Osteoblast (primary cell): ENCODE data around the gene GNAL. TPM values are rescaled to one million over a fixed set of nuclear protein-coding genes. Genes with fewer than 3 reads are reported as not detected.
"Not testable (repeated sequence)": the region's sequence is repeated elsewhere in the genome, so short reads cannot be mapped to it uniquely, and the experiment has no call there.

Experiments used
- DNase-seq: peaks from one replicate; pipeline ENCODE4 v3.0.0; 2011; ENCODE audit warnings: low spot score, mixed read lengths; ENCODE audit not compliant: insufficient read length; ENCODE audit errors: missing footprints
- H2AFZ ChIP-seq: 2 replicates; pipeline ENCODE4 v1.6.0; 2011; ENCODE audit warnings: mild to moderate bottlenecking, low read length
- H3K27ac ChIP-seq: 2 replicates; pipeline ENCODE4 v1.5.1; 2011; ENCODE audit warnings: mild to moderate bottlenecking, low read depth, low read length, moderate library complexity
- H3K27me3 ChIP-seq: 2 replicates; pipeline ENCODE4 v1.6.0; 2012; ENCODE audit warnings: mild to moderate bottlenecking, control low read depth, inconsistent platforms, low read length, moderate library complexity; ENCODE audit not compliant: insufficient read depth
- H3K36me3 ChIP-seq: 2 replicates; pipeline ENCODE4 v1.5.1; 2011; ENCODE audit warnings: mild to moderate bottlenecking, low read length, control low read depth, moderate library complexity; ENCODE audit not compliant: insufficient read depth
- H3K4me1 ChIP-seq: 2 replicates; pipeline ENCODE4 v1.5.1; 2011; ENCODE audit warnings: mild to moderate bottlenecking, low read length, control low read depth, moderate library complexity; ENCODE audit not compliant: insufficient read depth
- H3K4me2 ChIP-seq: 2 replicates; pipeline ENCODE4 v1.6.0; 2011; ENCODE audit warnings: mild to moderate bottlenecking, low read length; ENCODE audit not compliant: insufficient read depth
- H3K4me3 ChIP-seq: fragments of 200-600 bp; sonication (generic); 3 replicates; pipeline ENCODE4 v1.5.1; 2012; ENCODE audit warnings: mild to moderate bottlenecking, low read length, inconsistent platforms; ENCODE audit not compliant: insufficient read depth
- H3K79me2 ChIP-seq: 2 replicates; pipeline ENCODE4 v1.6.0; 2012; ENCODE audit warnings: mild to moderate bottlenecking, low read length, control low read depth, inconsistent platforms; ENCODE audit not compliant: insufficient read depth
- H3K9me3 ChIP-seq: 2 replicates; pipeline ENCODE4 v1.5.1; 2011; ENCODE audit warnings: low read depth, low read length, control low read depth
- H4K20me1 ChIP-seq: 2 replicates; pipeline ENCODE4 v1.6.0; 2012; ENCODE audit warnings: mild to moderate bottlenecking, low read length, control low read depth; ENCODE audit not compliant: insufficient read depth
- CTCF ChIP-seq: IDR thresholded peaks from 2 replicates; pipeline ENCODE4 v1.5.1; 2011; ENCODE audit warnings: mild to moderate bottlenecking, low read depth, low read length, moderate library complexity; ENCODE audit errors: extremely low read depth
- total RNA-seq: library from RNA; depleted of rRNA; stranded (reverse); fragments of >200 nt; gene quantifications from 2 replicates; pipeline ENCODE4 v1.2.3, GENCODE V29; 2012

Gene GNAL
- total RNA-seq, 1 donor: 0.72 TPM

- no peaks in the 10 kb centered on the region for H3K9me3 ChIP-seq
- H3K27me3 ChIP-seq: peaks cover 7% of the 10 kb centered on the region
- no peaks in the 10 kb centered on the region for H4K20me1 ChIP-seq
- no peak for TF ChIP-seq CTCF
- no peak overlapping the region for H3K4me3 ChIP-seq
- H3K79me2 ChIP-seq: no peaks in the 10 kb centered on the region
- no peak for DNase-seq
- H3K4me1 ChIP-seq: no peaks in the 10 kb centered on the region
- H3K4me2 ChIP-seq: no peak overlapping the region
- H3K27ac ChIP-seq: no peak overlapping the region
- H2AFZ ChIP-seq: no peak overlapping the region
- no peaks in the 10 kb centered on the region for H3K36me3 ChIP-seq
These were observed 12.7 kb upstream of the GNAL start for GRCh38 chr18:11676386-11676785.

GRCh38 chr18:11676867-11677266 lies 12.2 kb upstream of the GNAL start:
- no peak for DNase-seq
- Histone ChIP-seq H3K27ac (no peak overlapping the region), H3K9me3 (no peaks in the 10 kb centered on the region), H3K4me2 (no peak overlapping the region), H3K27me3 (peaks cover 7% of the 10 kb centered on the region), H2AFZ (no peak overlapping the region), H3K36me3 (no peaks in the 10 kb centered on the region), H4K20me1 (no peaks in the 10 kb centered on the region), H3K4me1 (no peaks in the 10 kb centered on the region), H3K4me3 (no peak overlapping the region), H3K79me2 (no peaks in the 10 kb centered on the region)
- TF ChIP-seq CTCF: no peak

- Histone ChIP-seq H3K27ac (no peak overlapping the region), H3K4me3 (no peak overlapping the region), H3K4me1 (no peaks in the 10 kb centered on the region), H3K36me3 (no peaks in the 10 kb centered on the region), H3K79me2 (no peaks in the 10 kb centered on the region), H3K9me3 (no peaks in the 10 kb centered on the region), H4K20me1 (no peaks in the 10 kb centered on the region), H3K4me2 (no peak overlapping the region), H2AFZ (no peak overlapping the region), H3K27me3 (peaks cover 7% of the 10 kb centered on the region)
- DNase-seq: no peak
- no peak for TF ChIP-seq CTCF
These were observed 10.9 kb upstream of the GNAL start for GRCh38 chr18:11678211-11678610.

- Histone ChIP-seq H3K4me2 (peak overlapping the region; percentile 79), H3K27me3 (peaks cover 25% of the 10 kb centered on the region), H3K79me2 (no peaks in the 10 kb centered on the region), H3K4me3 (peak overlapping the region; percentile 65), H3K9me3 (no peaks in the 10 kb centered on the region), H2AFZ (peak overlapping the region; percentile 56), H3K27ac (no peak overlapping the region), H3K4me1 (no peaks in the 10 kb centered on the region), H4K20me1 (no peaks in the 10 kb centered on the region), H3K36me3 (no peaks in the 10 kb centered on the region)
- TF ChIP-seq CTCF: no peak
- peak; percentile 88 for DNase-seq
These were observed 853 bp downstream of the GNAL start for GRCh38 chr18:11689669-11690565.

- H3K4me1 ChIP-seq, H3K79me2 ChIP-seq, H2AFZ ChIP-seq, H4K20me1 ChIP-seq, DNase-seq, H3K4me2 ChIP-seq, H3K27ac ChIP-seq, H3K36me3 ChIP-seq, H3K4me3 ChIP-seq, H3K9me3 ChIP-seq: not testable (repeated sequence)
- peaks cover 25% of the 10 kb centered on the region for H3K27me3 ChIP-seq
These were observed 1.6 kb downstream of the GNAL start for GRCh38 chr18:11690660-11691059.
